RCC 7860 (cell line): ENCODE data around the gene TAF10.

Source experiments
- DNase-seq: peaks from one replicate; pipeline ENCODE4 v3.0.0-alpha.2; 2015; ENCODE audit warnings: low spot score
- FAIRE-seq: peaks from 2 replicates; lab custom pipeline; 2012; peaks lifted over from hg19 to GRCh38; lab: Jason Lieb, UNC

Gene TAF10

DNA sequence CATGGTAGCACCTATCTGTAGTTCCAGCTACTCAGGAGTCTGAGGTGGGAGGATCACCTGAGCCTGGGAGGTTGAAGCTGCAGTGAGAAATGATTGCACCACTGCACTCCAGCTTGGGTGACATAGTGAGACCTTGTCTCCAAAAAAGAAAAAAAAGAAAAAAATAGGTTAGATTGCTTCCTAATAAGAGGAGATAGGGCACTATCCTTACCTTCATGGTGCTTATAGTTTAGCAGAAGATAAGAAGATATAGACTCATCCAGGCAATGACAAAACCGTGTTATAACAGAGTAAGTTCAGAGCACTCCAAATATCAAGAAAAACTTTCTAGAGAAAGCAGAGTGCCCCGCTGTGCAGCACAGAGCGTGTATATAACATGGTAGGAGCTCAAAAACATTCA is 50.7 kb downstream of the TAF10 start:
- FAIRE-seq = no peak

More for the DNA sequence above, 50.7 kb downstream of the TAF10 start:
- DNase-seq = no peak
